Neural progenitor cell (in vitro differentiated cells): Measurements from ENCODE around the gene GCK. TPM values are rescaled to one million over a fixed set of nuclear protein-coding genes. Genes with fewer than 3 reads are reported as not detected.

ENCODE experiments used
- DNase-seq: peaks from one replicate; pipeline ENCODE4 v3.0.0-alpha.2; 2016; ENCODE audit warnings: low spot score
- H2AFZ ChIP-seq: fragments of 200-600 bp; sonication (generic); replicated peaks from 2 replicates; pipeline ENCODE4 v1.6.1; 2016; ENCODE audit warnings: antibody characterized with exemption
- H3F3A ChIP-seq: fragments of 200-600 bp; sonication (generic); 2 replicates; pipeline ENCODE4 v1.6.1; 2016; ENCODE audit warnings: antibody characterized with exemption, low read depth
- H3K27ac ChIP-seq: fragments of 200-600 bp; sonication (generic); 2 replicates; pipeline ENCODE4 v1.5.1; 2016; ENCODE audit warnings: mild to moderate bottlenecking
- H3K27me3 ChIP-seq: fragments of 200-600 bp; sonication (generic); 2 replicates; pipeline ENCODE4 v1.6.1; 2016; ENCODE audit warnings: mild to moderate bottlenecking, moderate library complexity
- H3K36me3 ChIP-seq: fragments of 200-600 bp; sonication (generic); 2 replicates; pipeline ENCODE4 v1.5.1; 2016
- H3K4me1 ChIP-seq: fragments of 200-600 bp; sonication (generic); 2 replicates; pipeline ENCODE4 v1.6.1; 2016; ENCODE audit warnings: mixed run types
- H3K4me2 ChIP-seq: fragments of 200-600 bp; sonication (generic); 2 replicates; pipeline ENCODE4 v1.6.1; 2016
- H3K4me3 ChIP-seq: fragments of 200-600 bp; sonication (generic); 2 replicates; pipeline ENCODE4 v1.5.1; 2016
- H3K79me2 ChIP-seq: fragments of 200-600 bp; sonication (generic); 2 replicates; pipeline ENCODE4 v1.6.1; 2016; ENCODE audit warnings: low read depth
- H3K9ac ChIP-seq: fragments of 200-600 bp; sonication (generic); 2 replicates; pipeline ENCODE4 v1.6.1; 2016
- H3K9me3 ChIP-seq: fragments of 200-600 bp; sonication (generic); 2 replicates; pipeline ENCODE4 v1.5.1; 2016; ENCODE audit warnings: low read depth
- H4K20me1 ChIP-seq: fragments of 200-600 bp; sonication (generic); 2 replicates; pipeline ENCODE4 v1.6.1; 2016; ENCODE audit warnings: low read depth
- H3K27ac Mint-ChIP-seq: 3 replicates; pipeline ENCODE4 v1.8.0; 2021; ENCODE audit warnings: mixed read lengths
- H3K27me3 Mint-ChIP-seq: 2 replicates; pipeline ENCODE4 v1.8.0; 2022; ENCODE audit warnings: low read depth, mild to moderate bottlenecking, inconsistent platforms, moderate library complexity, mixed read lengths; ENCODE audit not compliant: insufficient read depth
- H3K36me3 Mint-ChIP-seq: 3 replicates; pipeline ENCODE4 v1.8.0; 2021; ENCODE audit warnings: mixed read lengths
- H3K4me1 Mint-ChIP-seq: 3 replicates; pipeline ENCODE4 v1.8.0; 2021; ENCODE audit warnings: mixed read lengths
- H3K4me3 Mint-ChIP-seq: 3 replicates; pipeline ENCODE4 v1.8.0; 2021; ENCODE audit warnings: mild to moderate bottlenecking, moderate library complexity, mixed read lengths
- H3K9me3 Mint-ChIP-seq: 3 replicates; pipeline ENCODE4 v1.8.0; 2020; ENCODE audit warnings: mixed read lengths
- CTCF ChIP-seq: fragments of 200-600 bp; sonication (generic); IDR thresholded peaks from 2 replicates; pipeline ENCODE4 v1.5.1; 2017; ENCODE audit warnings: antibody characterized with exemption, mild to moderate bottlenecking
- EZH2 ChIP-seq: fragments of 200-600 bp; sonication (generic); IDR thresholded peaks from 2 replicates; pipeline ENCODE4 v1.6.1; 2017; ENCODE audit warnings: antibody characterized with exemption, mild to moderate bottlenecking, moderate library complexity
- EZH2phosphoT487 ChIP-seq: fragments of 200-600 bp; sonication (generic); IDR thresholded peaks from 2 replicates; pipeline ENCODE4 v1.6.1; 2017; ENCODE audit warnings: antibody characterized with exemption
- total RNA-seq: library from RNA; depleted of rRNA; stranded (reverse); fragments of >200 nt; gene quantifications from 2 replicates; pipeline ENCODE4 v1.2.3, GENCODE V29; 2015; ENCODE audit warnings: low replicate concordance

The GCK gene
- total RNA-seq, 1 donor from 2014 or later, result not detected

DNA sequence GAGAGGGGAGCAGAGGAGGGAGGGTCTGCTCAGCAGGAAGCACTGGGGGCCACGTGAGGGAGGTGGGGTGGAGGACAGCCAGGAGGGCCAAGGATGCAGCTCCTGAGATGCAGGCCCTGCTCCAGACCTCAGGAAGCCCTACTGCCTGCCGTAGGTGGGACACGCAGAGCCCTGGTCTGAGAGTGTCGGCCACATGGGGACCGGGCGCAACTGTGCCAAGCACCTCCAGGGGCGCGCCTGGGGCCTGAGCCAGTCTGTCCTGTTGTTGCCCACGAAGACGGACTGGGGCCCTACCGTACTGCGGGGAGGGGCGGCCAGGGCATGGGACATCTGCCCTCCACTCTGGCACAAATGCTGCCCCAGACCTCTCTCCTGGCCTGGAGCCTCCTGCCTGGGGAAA is 43.2 kb upstream of the GCK start:
- H3K9me3 Mint-ChIP-seq, result no peaks in the 10 kb centered on the region
- peaks cover 5% of the 10 kb centered on the region for H3K27me3 Mint-ChIP-seq
- no peak overlapping the region for H3K27ac Mint-ChIP-seq
- no peak overlapping the region for H3K4me3 ChIP-seq
- H2AFZ ChIP-seq, result no peak overlapping the region
- no peak overlapping the region for H3K27ac ChIP-seq
- no peak overlapping the region for H3K9ac ChIP-seq
- no peak for TF ChIP-seq CTCF
- TF ChIP-seq EZH2, result no peak
- TF ChIP-seq EZH2phosphoT487, result no peak
- peaks cover 11% of the 10 kb centered on the region for H3K4me1 ChIP-seq
- no peak for DNase-seq
- H3F3A ChIP-seq, result no peaks in the 10 kb centered on the region
- H3K36me3 ChIP-seq, result no peaks in the 10 kb centered on the region
- H3K4me3 Mint-ChIP-seq, result no peak overlapping the region
- peaks cover 13% of the 10 kb centered on the region for H3K4me1 Mint-ChIP-seq
- H3K9me3 ChIP-seq, result no peaks in the 10 kb centered on the region
- H3K36me3 Mint-ChIP-seq, result no peaks in the 10 kb centered on the region
- H3K4me2 ChIP-seq, result no peak overlapping the region
- no peaks in the 10 kb centered on the region for H4K20me1 ChIP-seq
- no peaks in the 10 kb centered on the region for H3K27me3 ChIP-seq
- no peaks in the 10 kb centered on the region for H3K79me2 ChIP-seq

- H3K27ac Mint-ChIP-seq, result peak overlapping the region; percentile 60
- Histone ChIP-seq H3K36me3 (no peaks in the 10 kb centered on the region), H3K9ac (no peak overlapping the region), H3K4me2 (no peak overlapping the region), H3F3A (no peaks in the 10 kb centered on the region), H3K4me3 (no peak overlapping the region), H3K27me3 (no peaks in the 10 kb centered on the region), H3K79me2 (no peaks in the 10 kb centered on the region), H2AFZ (no peak overlapping the region), H3K9me3 (no peaks in the 10 kb centered on the region), H3K4me1 (peaks cover 3% of the 10 kb centered on the region), H3K27ac (no peak overlapping the region), H4K20me1 (no peaks in the 10 kb centered on the region)
- no peaks in the 10 kb centered on the region for H3K9me3 Mint-ChIP-seq
- H3K4me1 Mint-ChIP-seq, result peaks cover 4% of the 10 kb centered on the region
- no peak overlapping the region for H3K4me3 Mint-ChIP-seq
- TF ChIP-seq EZH2, result no peak
- no peak for TF ChIP-seq CTCF
- DNase-seq, result no peak
- H3K27me3 Mint-ChIP-seq, result peaks cover 5% of the 10 kb centered on the region
- no peaks in the 10 kb centered on the region for H3K36me3 Mint-ChIP-seq
Observed at GRCh38 chr7:44231088-44231487, 41.8 kb upstream of the GCK start.

DNA sequence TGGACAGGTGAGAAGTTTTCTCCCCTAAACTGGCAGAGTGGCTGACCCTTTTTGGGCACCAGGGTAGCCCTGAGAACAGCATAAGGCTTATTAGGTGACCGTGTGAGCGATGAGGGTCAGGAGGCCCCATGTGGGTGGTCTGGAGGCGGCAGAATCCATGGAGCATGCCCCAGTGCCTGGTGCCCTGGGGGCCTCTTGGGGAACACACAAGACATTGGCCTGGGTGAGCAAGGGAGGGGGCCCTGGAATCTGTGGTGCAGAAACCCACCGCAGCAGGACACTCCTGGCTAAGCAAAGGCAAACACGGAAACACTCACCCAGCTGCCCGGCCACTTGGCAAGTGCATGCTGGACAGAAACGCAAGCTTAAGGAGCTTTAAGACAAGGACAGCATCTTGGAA is 41.0 kb upstream of the GCK start:
- Mint-ChIP-seq H3K9me3 (no peaks in the 10 kb centered on the region), H3K4me1 (peaks cover 3% of the 10 kb centered on the region), H3K4me3 (no peak overlapping the region), H3K27me3 (peaks cover 4% of the 10 kb centered on the region), H3K36me3 (no peaks in the 10 kb centered on the region), H3K27ac (no peak overlapping the region)
- H3K4me1 ChIP-seq, result no peaks in the 10 kb centered on the region
- H3K9ac ChIP-seq, result no peak overlapping the region
- no peaks in the 10 kb centered on the region for H3K27me3 ChIP-seq
- H3K4me3 ChIP-seq, result no peak overlapping the region
- H2AFZ ChIP-seq, result no peak overlapping the region
- no peaks in the 10 kb centered on the region for H3F3A ChIP-seq
- H3K4me2 ChIP-seq, result no peak overlapping the region
- DNase-seq, result no peak
- H3K36me3 ChIP-seq, result no peaks in the 10 kb centered on the region
- H3K79me2 ChIP-seq, result no peaks in the 10 kb centered on the region
- no peaks in the 10 kb centered on the region for H4K20me1 ChIP-seq
- no peaks in the 10 kb centered on the region for H3K9me3 ChIP-seq
- H3K27ac ChIP-seq, result no peak overlapping the region
- TF ChIP-seq CTCF (no peak), EZH2 (no peak), EZH2phosphoT487 (no peak)
